ENCODE data around the gene LRRC32. TPM values are rescaled to one million over a fixed set of nuclear protein-coding genes. Genes with fewer than 3 reads are reported as not detected.

Gene LRRC32
- total and polyA plus RNA-seq, 12 donors: 20.9 to 389 (median 92.6) TPM

GRCh38 chr11:76625472-76626186, 44.9 kb downstream of the LRRC32 start:
- intact Hi-C loops (cut with DNase I): no loop called here
- TF ChIP-seq POLR2A (IDR thresholded peaks at IDR 0.05) (no peak), CTCF (IDR thresholded peaks at IDR 0.05) (no peak)
- no peaks in the 10 kb centered on the region for H3K27me3 ChIP-seq
- H3K4me3 ChIP-seq: no peak overlapping the region
- DNase-seq: peak in 1 of 7 donors; percentile 4
- H3K36me3 ChIP-seq (replicated peaks in 1 of 2): no peaks in the 10 kb centered on the region
- no peak overlapping the region for H3K27ac ChIP-seq
- 96 to 100% (median 100%) methylated on average over 1 of the region's 1 CpG for WGBS, 4 donors
- H3K9me3 ChIP-seq (replicated peaks in 1 of 3): no peaks in the 10 kb centered on the region
- peaks cover 5 to 16% of the 10 kb centered on the region in 2 donors for H3K4me1 ChIP-seq (replicated peaks in 1 of 2)

GRCh38 chr11:76624500-76625379, 45.8 kb downstream of the LRRC32 start:
- 91 to 93% (median 92%) methylated on average over 15 of the region's 15 CpGs for WGBS, 4 donors
- intact Hi-C loops (cut with DNase I): no loop called here
- Histone ChIP-seq H3K4me3 (no peak overlapping the region), H3K27ac (no peak overlapping the region), H3K27me3 (no peaks in the 10 kb centered on the region), H3K36me3 (replicated peaks in 1 of 2) (no peaks in the 10 kb centered on the region), H3K9me3 (replicated peaks in 1 of 3) (no peaks in the 10 kb centered on the region), H3K4me1 (replicated peaks in 1 of 2) (peaks cover 1 to 7% of the 10 kb centered on the region in 2 donors)
- DNase-seq: peak in 2 of 7 donors; percentile 11 to 37
- TF ChIP-seq CTCF (IDR thresholded peaks at IDR 0.05) (no peak), POLR2A (IDR thresholded peaks at IDR 0.05) (no peak)

- H3K27ac ChIP-seq: no peak overlapping the region
- H3K36me3 ChIP-seq (replicated peaks in 1 of 2): no peaks in the 10 kb centered on the region
- intact Hi-C loops (cut with DNase I): no loop called here
- no peaks in the 10 kb centered on the region for H3K9me3 ChIP-seq (replicated peaks in 1 of 3)
- 56 to 86% (median 84%) methylated on average over 2 to 6 of the region's 6 CpGs for WGBS, 4 donors
- DNase-seq: peak in 1 of 7 donors; percentile 29
- no peak for TF ChIP-seq POLR2A (IDR thresholded peaks at IDR 0.05)
- no peak for TF ChIP-seq CTCF (IDR thresholded peaks at IDR 0.05)
- H3K4me1 ChIP-seq (replicated peaks in 1 of 2): peaks cover 0 to under 1% of the 10 kb centered on the region in 2 donors
- no peaks in the 10 kb centered on the region for H3K27me3 ChIP-seq
- H3K4me3 ChIP-seq: no peak overlapping the region
Observed at GRCh38 chr11:76623884-76624419, 46.6 kb downstream of the LRRC32 start.

Measured in adrenal gland (tissue), 12 donors.